ENCODE data around the gene ARHGAP18.

DNA sequence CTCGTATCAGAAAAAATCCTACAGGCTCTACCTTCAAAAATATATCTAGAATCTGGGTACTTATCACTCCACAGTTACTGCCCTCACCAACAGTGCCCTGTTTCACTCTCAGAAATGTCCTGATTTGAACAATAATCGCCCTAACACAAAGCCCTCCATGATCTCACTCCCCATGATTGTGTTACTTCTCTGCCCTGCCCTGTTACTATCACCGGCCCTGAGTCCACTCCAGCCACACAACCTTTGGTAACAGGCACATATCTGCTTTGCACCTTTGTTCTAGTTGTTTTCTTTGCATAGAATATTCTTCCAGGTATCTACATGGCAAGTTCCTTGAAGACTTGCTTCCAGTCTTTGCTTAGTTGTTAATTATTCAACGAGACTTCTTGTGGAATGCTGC is 142.0 kb downstream of the ARHGAP18 start:
- TF ChIP-seq POLR2AphosphoS5 (IDR thresholded peaks at IDR 0.05) (no peak), POLR2A (IDR thresholded peaks at IDR 0.05) (no peak), EP300 (IDR thresholded peaks at IDR 0.05) (no peak)
- TF ChIP-seq, protein P1, sequence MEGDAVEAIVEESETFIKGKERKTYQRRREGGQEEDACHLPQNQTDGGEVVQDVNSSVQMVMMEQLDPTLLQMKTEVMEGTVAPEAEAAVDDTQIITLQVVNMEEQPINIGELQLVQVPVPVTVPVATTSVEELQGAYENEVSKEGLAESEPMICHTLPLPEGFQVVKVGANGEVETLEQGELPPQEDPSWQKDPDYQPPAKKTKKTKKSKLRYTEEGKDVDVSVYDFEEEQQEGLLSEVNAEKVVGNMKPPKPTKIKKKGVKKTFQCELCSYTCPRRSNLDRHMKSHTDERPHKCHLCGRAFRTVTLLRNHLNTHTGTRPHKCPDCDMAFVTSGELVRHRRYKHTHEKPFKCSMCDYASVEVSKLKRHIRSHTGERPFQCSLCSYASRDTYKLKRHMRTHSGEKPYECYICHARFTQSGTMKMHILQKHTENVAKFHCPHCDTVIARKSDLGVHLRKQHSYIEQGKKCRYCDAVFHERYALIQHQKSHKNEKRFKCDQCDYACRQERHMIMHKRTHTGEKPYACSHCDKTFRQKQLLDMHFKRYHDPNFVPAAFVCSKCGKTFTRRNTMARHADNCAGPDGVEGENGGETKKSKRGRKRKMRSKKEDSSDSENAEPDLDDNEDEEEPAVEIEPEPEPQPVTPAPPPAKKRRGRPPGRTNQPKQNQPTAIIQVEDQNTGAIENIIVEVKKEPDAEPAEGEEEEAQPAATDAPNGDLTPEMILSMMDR (IDR thresholded peaks at IDR 0.05) = no peak
